Right atrium auricular region (tissue), 2 donors: ENCODE data around the gene EEA1. TPM values are rescaled to one million over a fixed set of nuclear protein-coding genes. Genes with fewer than 3 reads are reported as not detected.
"Not testable (repeated sequence)": the region's sequence is repeated elsewhere in the genome, so short reads cannot be mapped to it uniquely, and the experiment has no call there.

Experiments
- DNase-seq: peaks from one replicate; pipeline ENCODE4 v3.0.0-alpha.2; 2019; ENCODE audit warnings: low spot score
- H3K27ac ChIP-seq, 2 donors: fragments of 200-600 bp; sonication (generic); 1 replicate in 1 of 2; 2 replicates in 1 of 2; pipeline ENCODE4 v1.5.1; 2016 to 2019
- H3K27me3 ChIP-seq, 2 donors: fragments of 200-600 bp; sonication (generic); one replicate each; pipeline versions ENCODE4 v1.5.1 to v1.6.0; 2017 to 2019
- H3K36me3 ChIP-seq: fragments of 200-600 bp; sonication (generic); one replicate; pipeline ENCODE4 v1.5.1; 2016
- H3K4me1 ChIP-seq, 2 donors: fragments of 200-600 bp; sonication (generic); one replicate each; pipeline versions ENCODE4 v1.5.1 to v1.6.0; 2017 to 2019
- H3K4me3 ChIP-seq, 2 donors: fragments of 200-600 bp; sonication (generic); 1 replicate in 1 of 2; 2 replicates in 1 of 2; pipeline ENCODE4 v1.5.1; 2017 to 2019; ENCODE audit warnings: mild to moderate bottlenecking in 1 of 2, moderate library complexity in 1 of 2
- H3K9me3 ChIP-seq, 2 donors: fragments of 200-600 bp; sonication (generic); one replicate each; pipeline ENCODE4 v1.5.1; 2019
- CTCF ChIP-seq, 2 donors: fragments of 200-600 bp; sonication (generic); IDR thresholded peaks; one replicate each; pipeline ENCODE4 v1.5.1; 2019; ENCODE audit warnings: antibody characterized with exemption in 2 of 2
- total RNA-seq, 2 donors: library from RNA; depleted of rRNA; stranded (reverse); fragments of >200 nt; gene quantifications; one replicate each; pipeline ENCODE4 v1.1.0, GENCODE V29; 2016

Gene EEA1
- total RNA-seq, 2 donors from 2014 or later: 15.3 to 16.2 TPM

- Histone ChIP-seq H3K4me3 (no peak overlapping the region), H3K27ac (no peak overlapping the region), H3K4me1 (no peaks in the 10 kb centered on the region), H3K36me3 (no peaks in the 10 kb centered on the region), H3K9me3 (peaks cover 0 to 7% of the 10 kb centered on the region in 2 donors), H3K27me3 (no peaks in the 10 kb centered on the region)
- no peak for TF ChIP-seq CTCF (IDR thresholded peaks at IDR 0.05)
- DNase-seq: no peak
Observed at GRCh38 chr12:92971859-92972524, 42.9 kb upstream of the EEA1 start.

GRCh38 chr12:92968176-92968813, 39.2 kb upstream of the EEA1 start:
- Histone ChIP-seq H3K27me3 (no peaks in the 10 kb centered on the region), H3K4me3 (no peak overlapping the region), H3K27ac (no peak overlapping the region), H3K36me3 (no peaks in the 10 kb centered on the region), H3K4me1 (no peaks in the 10 kb centered on the region), H3K9me3 (no peaks in the 10 kb centered on the region)
- TF ChIP-seq CTCF (IDR thresholded peaks at IDR 0.05): no peak
- no peak for DNase-seq

DNA sequence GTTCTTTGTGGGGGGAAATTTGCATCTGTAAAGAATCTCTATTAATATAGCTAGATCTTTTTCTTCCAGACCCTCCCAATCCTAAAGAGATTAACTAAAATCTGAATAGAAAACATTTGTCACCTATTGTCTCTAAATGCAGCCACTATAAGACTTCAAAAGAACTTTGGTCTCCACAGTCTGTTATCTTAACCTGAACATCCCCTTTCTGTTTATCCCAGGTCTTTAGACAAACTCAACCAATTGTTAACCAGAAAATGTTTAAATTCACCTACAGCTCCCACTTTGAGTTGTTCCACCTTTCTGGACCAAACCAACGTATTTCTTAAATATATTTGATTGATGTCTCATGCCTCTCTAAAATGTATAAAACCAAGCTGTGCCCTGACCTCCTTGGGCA, 35.3 kb upstream of the EEA1 start:
- H3K27me3 ChIP-seq, H3K4me3 ChIP-seq, H3K27ac ChIP-seq, H3K36me3 ChIP-seq, H3K9me3 ChIP-seq, DNase-seq, H3K4me1 ChIP-seq: not testable (repeated sequence)

DNA sequence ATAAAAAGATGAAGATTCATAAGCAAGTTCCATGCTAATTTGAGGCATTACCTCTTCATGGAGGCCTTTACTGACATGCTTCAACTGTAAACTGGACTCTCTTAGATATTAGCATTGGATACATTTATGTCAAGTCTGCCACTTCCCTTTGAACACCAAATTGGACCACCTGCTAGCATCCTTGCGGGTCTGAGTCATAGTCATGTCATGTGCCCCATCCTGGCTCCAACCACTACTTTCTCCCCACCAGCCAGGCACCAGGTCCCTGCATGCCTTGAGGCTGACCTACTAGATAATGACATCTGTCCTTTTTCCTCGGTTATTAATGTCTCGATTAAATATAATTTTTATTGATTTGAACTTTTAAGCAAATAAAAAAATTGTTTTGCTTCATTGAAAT, 32.9 kb upstream of the EEA1 start:
- no peaks in the 10 kb centered on the region for H3K36me3 ChIP-seq

DNA sequence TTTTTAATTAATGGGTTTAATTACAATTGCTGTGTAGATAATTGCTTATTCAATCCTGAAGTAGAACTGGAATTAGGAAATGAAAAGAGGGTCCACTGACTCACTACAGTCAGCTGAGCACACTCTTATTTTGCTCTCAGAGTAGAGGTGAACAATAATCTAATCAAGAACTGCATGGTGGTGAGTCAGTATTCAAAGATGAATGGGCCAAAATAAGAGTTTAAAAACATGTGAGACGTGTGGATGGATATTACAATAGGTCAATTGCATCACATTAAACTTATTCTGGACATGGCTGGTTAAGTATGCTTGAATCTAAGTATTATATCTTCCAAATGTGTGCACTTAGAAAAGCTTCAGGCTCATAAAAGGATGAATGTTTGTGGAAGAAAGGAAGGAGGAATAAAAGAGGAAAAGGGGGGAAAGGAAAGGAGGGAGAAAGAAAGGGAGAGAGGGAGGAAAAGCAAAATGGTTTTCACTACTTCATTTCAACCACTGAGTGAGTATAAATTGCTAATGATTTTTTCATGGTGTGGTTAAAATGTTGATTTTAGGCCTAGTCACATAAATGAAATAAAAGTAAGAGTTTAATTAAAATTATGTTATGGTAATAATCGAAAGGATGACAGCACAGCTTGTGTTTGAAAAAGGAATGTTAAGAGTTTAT, 27.0 kb upstream of the EEA1 start:
- Histone ChIP-seq H3K27me3 (no peaks in the 10 kb centered on the region), H3K36me3 (no peaks in the 10 kb centered on the region), H3K4me1 (no peaks in the 10 kb centered on the region), H3K4me3 (no peak overlapping the region), H3K9me3 (peaks cover 0 to 12% of the 10 kb centered on the region in 2 donors), H3K27ac (no peak overlapping the region)
- TF ChIP-seq CTCF (IDR thresholded peaks at IDR 0.05): no peak
- no peak for DNase-seq

More for the DNA sequence above, 32.9 kb upstream of the EEA1 start:
- Histone ChIP-seq H3K27me3 (no peaks in the 10 kb centered on the region), H3K9me3 (no peaks in the 10 kb centered on the region), H3K4me3 (no peak overlapping the region), H3K4me1 (no peaks in the 10 kb centered on the region), H3K27ac (no peak overlapping the region)
- no peak for TF ChIP-seq CTCF (IDR thresholded peaks at IDR 0.05)
- DNase-seq: no peak

DNA sequence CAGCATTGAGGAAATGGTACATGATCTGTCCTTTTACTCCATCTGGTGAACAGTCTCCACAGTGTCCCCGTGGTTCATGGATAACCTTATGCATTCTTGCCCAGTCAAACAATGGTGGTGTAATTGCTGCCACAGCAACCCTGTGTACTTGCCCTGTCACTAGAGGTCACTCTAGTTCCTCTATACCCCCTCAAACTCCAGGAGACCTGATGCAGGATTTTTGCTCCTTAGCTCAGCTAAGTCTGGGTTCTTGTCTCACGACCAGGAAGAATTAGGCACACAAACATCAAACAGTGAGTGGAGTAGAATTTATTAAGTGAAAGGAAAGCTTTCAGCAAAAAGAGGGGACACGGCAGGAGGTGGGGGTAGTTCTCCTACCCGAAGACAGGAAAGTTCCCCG, 24.7 kb upstream of the EEA1 start:
- no peak overlapping the region for H3K27ac ChIP-seq
- no peak overlapping the region for H3K4me3 ChIP-seq
- H3K4me1 ChIP-seq: no peaks in the 10 kb centered on the region
- no peaks in the 10 kb centered on the region for H3K36me3 ChIP-seq
- DNase-seq: no peak
- peaks cover 0 to 12% of the 10 kb centered on the region in 2 donors for H3K9me3 ChIP-seq
- no peak for TF ChIP-seq CTCF (IDR thresholded peaks at IDR 0.05)
- H3K27me3 ChIP-seq: no peaks in the 10 kb centered on the region
